GM23338 (cell line): ENCODE results near the gene COPA. TPM values are rescaled to one million over a fixed set of nuclear protein-coding genes. Genes with fewer than 3 reads are reported as not detected.

Experiments used
- ATAC-seq: fragments of 200-7000 bp; cut with Tn5 transposase; 3 replicates; pipeline ENCODE4 v1.9.1; 2020
- DNase-seq: peaks from one replicate; pipeline ENCODE4 v3.0.0-alpha.2; 2015; ENCODE audit warnings: low spot score
- H2AFZ ChIP-seq: fragments of 200-600 bp; sonication (generic); 2 replicates; pipeline ENCODE4 v1.8.0; 2016; ENCODE audit warnings: antibody characterized with exemption, mild to moderate bottlenecking, moderate library complexity
- H3F3A ChIP-seq: fragments of 200-600 bp; sonication (generic); replicated peaks from 2 replicates; pipeline ENCODE4 v1.8.0; 2017; ENCODE audit warnings: antibody characterized with exemption, mixed run types, low read depth
- H3K27ac ChIP-seq: fragments of 200-600 bp; sonication (generic); 2 replicates; pipeline ENCODE4 v1.6.1; 2016; ENCODE audit warnings: low read depth
- H3K27me3 ChIP-seq: fragments of 200-600 bp; sonication (generic); 2 replicates; pipeline ENCODE4 v1.8.0; 2016; ENCODE audit warnings: mild to moderate bottlenecking, mixed run types, moderate library complexity; ENCODE audit not compliant: insufficient read depth
- H3K36me3 ChIP-seq: fragments of 200-600 bp; sonication (generic); 2 replicates; pipeline ENCODE4 v1.8.0; 2016; ENCODE audit warnings: mild to moderate bottlenecking; ENCODE audit not compliant: insufficient read depth
- H3K4me1 ChIP-seq: fragments of 200-600 bp; sonication (generic); 2 replicates; pipeline ENCODE4 v1.8.0; 2016; ENCODE audit warnings: mild to moderate bottlenecking, moderate library complexity; ENCODE audit not compliant: insufficient read depth
- H3K4me2 ChIP-seq: fragments of 200-600 bp; sonication (generic); 2 replicates; pipeline ENCODE4 v1.7.1; 2017; ENCODE audit warnings: mixed run types
- H3K4me3 ChIP-seq: fragments of 200-600 bp; sonication (generic); 2 replicates; pipeline ENCODE4 v1.6.1; 2016; ENCODE audit warnings: mixed run types
- H3K79me2 ChIP-seq: fragments of 200-600 bp; sonication (generic); replicated peaks from 2 replicates; pipeline ENCODE4 v1.8.0; 2017; ENCODE audit warnings: mild to moderate bottlenecking; ENCODE audit not compliant: insufficient read depth
- H3K9me2 ChIP-seq: fragments of 200-600 bp; sonication (generic); 2 replicates; pipeline ENCODE4 v1.8.0; 2017; ENCODE audit not compliant: insufficient read depth
- H4K20me1 ChIP-seq: fragments of 200-600 bp; sonication (generic); replicated peaks from 2 replicates; pipeline ENCODE4 v1.8.0; 2017; ENCODE audit warnings: mild to moderate bottlenecking; ENCODE audit not compliant: insufficient read depth
- H3K27ac Mint-ChIP-seq: 2 replicates; pipeline ENCODE4 v1.8.0; 2020; ENCODE audit warnings: inconsistent platforms, mild to moderate bottlenecking, moderate library complexity, mixed read lengths
- H3K27me3 Mint-ChIP-seq: 3 replicates; pipeline ENCODE4 v1.8.0; 2022; ENCODE audit warnings: low read depth, mild to moderate bottlenecking, moderate library complexity, mixed read lengths, inconsistent platforms; ENCODE audit not compliant: insufficient read depth, poor library complexity
- H3K36me3 Mint-ChIP-seq: 3 replicates; pipeline ENCODE4 v1.8.0; 2021; ENCODE audit warnings: low read depth, mild to moderate bottlenecking, inconsistent platforms, moderate library complexity, mixed read lengths
- H3K4me1 Mint-ChIP-seq: 3 replicates; pipeline ENCODE4 v1.8.0; 2020; ENCODE audit warnings: mild to moderate bottlenecking, inconsistent platforms, mixed read lengths
- H3K4me3 Mint-ChIP-seq: 3 replicates; pipeline ENCODE4 v1.8.0; 2021; ENCODE audit warnings: moderate library complexity, mild to moderate bottlenecking, inconsistent platforms, mixed read lengths
- H3K9me3 Mint-ChIP-seq: 3 replicates; pipeline ENCODE4 v1.8.0; 2020; ENCODE audit warnings: moderate library complexity, mild to moderate bottlenecking, inconsistent platforms, mixed read lengths
- CTCF ChIP-seq, 2 experiments: fragments of 200-600 bp in 1 of 2; sonication (generic) in 1 of 2; conservative IDR thresholded peaks; 2 replicates each; pipeline versions ENCODE4 v1.5.1 to v1.6.1; 2016 to 2017; ENCODE audit warnings: antibody characterized with exemption in 2 of 2, low read depth in 2 of 2, mild to moderate bottlenecking in 2 of 2, moderate library complexity in 1 of 2
- ETS1 ChIP-seq: IDR thresholded peaks from 2 replicates; pipeline ENCODE4 v1.6.1; 2016; ENCODE audit warnings: antibody characterized with exemption
- EZH2 ChIP-seq: fragments of 200-600 bp; sonication (generic); IDR thresholded peaks from one replicate; pipeline ENCODE4 v1.8.0; 2017; ENCODE audit warnings: antibody characterized with exemption, mild to moderate bottlenecking, low read depth; ENCODE audit not compliant: unreplicated experiment
- EZH2phosphoT487 ChIP-seq: fragments of 200-600 bp; sonication (generic); IDR thresholded peaks from one replicate; pipeline ENCODE4 v1.8.1; 2018; ENCODE audit warnings: antibody characterized with exemption; ENCODE audit not compliant: unreplicated experiment
- JUNB ChIP-seq: IDR thresholded peaks from one replicate; pipeline ENCODE4 v1.6.1; 2016; ENCODE audit warnings: antibody characterized with exemption; ENCODE audit not compliant: unreplicated experiment
- POLR2AphosphoS5 ChIP-seq: IDR thresholded peaks from 2 replicates; pipeline ENCODE4 v1.6.1; 2016; ENCODE audit warnings: antibody characterized with exemption, low read depth
- REST ChIP-seq: IDR thresholded peaks from one replicate; pipeline ENCODE4 v1.6.1; 2018; ENCODE audit warnings: antibody characterized with exemption; ENCODE audit not compliant: unreplicated experiment
- ZNF331 ChIP-seq: fragments of 250-450 bp; sonication (Bioruptor Pico); IDR thresholded peaks from 2 replicates; pipeline ENCODE4 v1.5.0; 2020; ENCODE audit warnings: low read depth, mild to moderate bottlenecking, moderate library complexity
- polyA plus RNA-seq: library from polyadenylated mRNA; unstranded; fragments of >200 nt; fragmentation: Nextera tagmentation; extraction: Ambion mirVana; gene quantifications from 2 replicates; pipeline ENCODE4 v1.2.1, GENCODE V29; 2016
- total RNA-seq: library from RNA; depleted of rRNA; stranded (reverse); fragments of >200 nt; shearing (Covaris generic); gene quantifications from 2 replicates; pipeline ENCODE4 v1.2.3, GENCODE V29; 2014
- TF ChIP-seq, protein P1 (sequence below): fragments of 250-450 bp; sonication (Bioruptor Pico); IDR thresholded peaks from 2 replicates; pipeline ENCODE4 v1.5.0; 2020; ENCODE audit warnings: mild to moderate bottlenecking, moderate library complexity

Gene COPA
- total and polyA plus RNA-seq, 2 experiments from 2014 or later, result 58.2 to 87.1 TPM

- H3K4me1 ChIP-seq, result peaks cover 26% of the 10 kb centered on the region
- ATAC-seq (peak; percentile 65), DNase-seq (peak; percentile 51)
- H3K36me3 Mint-ChIP-seq, result no peaks in the 10 kb centered on the region; the same call in 2 of the 3 replicates
- H3K27me3 Mint-ChIP-seq, result peaks cover 13% of the 10 kb centered on the region
- no peaks in the 10 kb centered on the region for H3K79me2 ChIP-seq
- H3K27me3 ChIP-seq, result no peaks in the 10 kb centered on the region
- H3K9me3 Mint-ChIP-seq, result no peaks in the 10 kb centered on the region
- H3K4me2 ChIP-seq, result no peak within 1 kb of the TSS; the same call in 1 of the 2 replicates
- no peaks in the 10 kb centered on the region for H3K36me3 ChIP-seq
- H4K20me1 ChIP-seq, result no peaks in the 10 kb centered on the region; the same call in 1 of the 2 replicates
- peak within 1 kb of the TSS; percentile 53 for H3K27ac Mint-ChIP-seq
- TF ChIP-seq ZNF331 (CRISPR knock-in tag) (no peak), POLR2AphosphoS5 (no peak), REST (no peak), ETS1 (no peak), EZH2phosphoT487 (no peak), CTCF (conservative IDR thresholded peaks at IDR 0.05; ENCODE audit: low read depth in 2 of 2) (no peak), EZH2 (no peak), JUNB (no peak)
- TF ChIP-seq, protein P1, sequence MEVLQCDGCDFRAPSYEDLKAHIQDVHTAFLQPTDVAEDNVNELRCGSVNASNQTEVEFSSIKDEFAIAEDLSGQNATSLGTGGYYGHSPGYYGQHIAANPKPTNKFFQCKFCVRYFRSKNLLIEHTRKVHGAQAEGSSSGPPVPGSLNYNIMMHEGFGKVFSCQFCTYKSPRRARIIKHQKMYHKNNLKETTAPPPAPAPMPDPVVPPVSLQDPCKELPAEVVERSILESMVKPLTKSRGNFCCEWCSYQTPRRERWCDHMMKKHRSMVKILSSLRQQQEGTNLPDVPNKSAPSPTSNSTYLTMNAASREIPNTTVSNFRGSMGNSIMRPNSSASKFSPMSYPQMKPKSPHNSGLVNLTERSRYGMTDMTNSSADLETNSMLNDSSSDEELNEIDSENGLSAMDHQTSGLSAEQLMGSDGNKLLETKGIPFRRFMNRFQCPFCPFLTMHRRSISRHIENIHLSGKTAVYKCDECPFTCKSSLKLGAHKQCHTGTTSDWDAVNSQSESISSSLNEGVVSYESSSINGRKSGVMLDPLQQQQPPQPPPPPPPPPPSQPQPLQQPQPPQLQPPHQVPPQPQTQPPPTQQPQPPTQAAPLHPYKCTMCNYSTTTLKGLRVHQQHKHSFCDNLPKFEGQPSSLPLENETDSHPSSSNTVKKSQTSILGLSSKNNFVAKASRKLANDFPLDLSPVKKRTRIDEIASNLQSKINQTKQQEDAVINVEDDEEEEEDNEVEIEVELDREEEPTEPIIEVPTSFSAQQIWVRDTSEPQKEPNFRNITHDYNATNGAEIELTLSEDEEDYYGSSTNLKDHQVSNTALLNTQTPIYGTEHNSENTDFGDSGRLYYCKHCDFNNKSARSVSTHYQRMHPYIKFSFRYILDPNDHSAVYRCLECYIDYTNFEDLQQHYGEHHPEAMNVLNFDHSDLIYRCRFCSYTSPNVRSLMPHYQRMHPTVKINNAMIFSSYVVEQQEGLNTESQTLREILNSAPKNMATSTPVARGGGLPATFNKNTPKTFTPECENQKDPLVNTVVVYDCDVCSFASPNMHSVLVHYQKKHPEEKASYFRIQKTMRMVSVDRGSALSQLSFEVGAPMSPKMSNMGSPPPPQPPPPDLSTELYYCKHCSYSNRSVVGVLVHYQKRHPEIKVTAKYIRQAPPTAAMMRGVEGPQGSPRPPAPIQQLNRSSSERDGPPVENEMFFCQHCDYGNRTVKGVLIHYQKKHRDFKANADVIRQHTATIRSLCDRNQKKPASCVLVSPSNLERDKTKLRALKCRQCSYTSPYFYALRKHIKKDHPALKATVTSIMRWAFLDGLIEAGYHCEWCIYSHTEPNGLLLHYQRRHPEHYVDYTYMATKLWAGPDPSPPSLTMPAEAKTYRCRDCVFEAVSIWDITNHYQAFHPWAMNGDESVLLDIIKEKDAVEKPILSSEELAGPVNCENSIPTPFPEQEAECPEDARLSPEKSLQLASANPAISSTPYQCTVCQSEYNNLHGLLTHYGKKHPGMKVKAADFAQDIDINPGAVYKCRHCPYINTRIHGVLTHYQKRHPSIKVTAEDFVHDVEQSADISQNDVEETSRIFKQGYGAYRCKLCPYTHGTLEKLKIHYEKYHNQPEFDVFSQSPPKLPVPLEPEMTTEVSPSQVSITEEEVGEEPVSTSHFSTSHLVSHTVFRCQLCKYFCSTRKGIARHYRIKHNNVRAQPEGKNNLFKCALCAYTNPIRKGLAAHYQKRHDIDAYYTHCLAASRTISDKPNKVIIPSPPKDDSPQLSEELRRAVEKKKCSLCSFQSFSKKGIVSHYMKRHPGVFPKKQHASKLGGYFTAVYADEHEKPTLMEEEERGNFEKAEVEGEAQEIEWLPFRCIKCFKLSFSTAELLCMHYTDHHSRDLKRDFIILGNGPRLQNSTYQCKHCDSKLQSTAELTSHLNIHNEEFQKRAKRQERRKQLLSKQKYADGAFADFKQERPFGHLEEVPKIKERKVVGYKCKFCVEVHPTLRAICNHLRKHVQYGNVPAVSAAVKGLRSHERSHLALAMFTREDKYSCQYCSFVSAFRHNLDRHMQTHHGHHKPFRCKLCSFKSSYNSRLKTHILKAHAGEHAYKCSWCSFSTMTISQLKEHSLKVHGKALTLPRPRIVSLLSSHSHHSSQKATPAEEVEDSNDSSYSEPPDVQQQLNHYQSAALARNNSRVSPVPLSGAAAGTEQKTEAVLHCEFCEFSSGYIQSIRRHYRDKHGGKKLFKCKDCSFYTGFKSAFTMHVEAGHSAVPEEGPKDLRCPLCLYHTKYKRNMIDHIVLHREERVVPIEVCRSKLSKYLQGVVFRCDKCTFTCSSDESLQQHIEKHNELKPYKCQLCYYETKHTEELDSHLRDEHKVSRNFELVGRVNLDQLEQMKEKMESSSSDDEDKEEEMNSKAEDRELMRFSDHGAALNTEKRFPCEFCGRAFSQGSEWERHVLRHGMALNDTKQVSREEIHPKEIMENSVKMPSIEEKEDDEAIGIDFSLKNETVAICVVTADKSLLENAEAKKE (CRISPR knock-in tag), result no peak
- H3K4me3 ChIP-seq, result no peak within 1 kb of the TSS
- no peak within 1 kb of the TSS for H3K4me3 Mint-ChIP-seq
- no peak within 1 kb of the TSS for H2AFZ ChIP-seq
- H3K27ac ChIP-seq, result no peak within 1 kb of the TSS
- 0 out of 2 replicates have a peak, but pooled peaks cover 3% of the 10 kb centered on the region for H3F3A ChIP-seq
- H3K9me2 ChIP-seq, result no peaks in the 10 kb centered on the region
- H3K4me1 Mint-ChIP-seq, result peaks cover 56% of the 10 kb centered on the region
These were observed 23.9 kb upstream of the COPA start, which contains the start of gene NHLH1 for GRCh38 chr1:160366731-160367515. Gene NHLH1, plus strand, starts transcription at chr1:160367071. Its CDS starts 3,661 bp downstream, at chr1:160370732.
